ENCODE measurements around the gene SCUBE1.

Gene SCUBE1

DNA sequence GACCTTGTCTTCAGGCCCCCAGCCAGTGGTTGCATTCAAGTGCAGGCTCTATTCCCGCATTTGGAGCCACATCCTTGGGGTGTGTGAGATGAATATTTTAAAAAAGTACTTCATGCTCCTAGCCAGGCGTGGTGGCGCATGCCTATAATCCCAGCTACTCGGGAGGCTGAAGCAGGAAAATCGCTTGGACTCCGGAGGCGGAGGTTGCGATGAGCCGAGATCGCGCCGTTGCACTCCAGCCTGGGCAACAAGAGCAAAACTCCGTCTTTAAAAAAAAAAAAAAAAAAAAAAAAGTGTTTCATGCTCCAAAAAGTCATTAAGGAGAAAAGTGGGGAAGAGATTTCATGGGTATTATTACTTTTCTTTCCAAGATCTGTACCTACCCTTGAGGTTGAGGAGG, 18.0 kb downstream of the SCUBE1 start:
- no peak for DNase-seq

DNA sequence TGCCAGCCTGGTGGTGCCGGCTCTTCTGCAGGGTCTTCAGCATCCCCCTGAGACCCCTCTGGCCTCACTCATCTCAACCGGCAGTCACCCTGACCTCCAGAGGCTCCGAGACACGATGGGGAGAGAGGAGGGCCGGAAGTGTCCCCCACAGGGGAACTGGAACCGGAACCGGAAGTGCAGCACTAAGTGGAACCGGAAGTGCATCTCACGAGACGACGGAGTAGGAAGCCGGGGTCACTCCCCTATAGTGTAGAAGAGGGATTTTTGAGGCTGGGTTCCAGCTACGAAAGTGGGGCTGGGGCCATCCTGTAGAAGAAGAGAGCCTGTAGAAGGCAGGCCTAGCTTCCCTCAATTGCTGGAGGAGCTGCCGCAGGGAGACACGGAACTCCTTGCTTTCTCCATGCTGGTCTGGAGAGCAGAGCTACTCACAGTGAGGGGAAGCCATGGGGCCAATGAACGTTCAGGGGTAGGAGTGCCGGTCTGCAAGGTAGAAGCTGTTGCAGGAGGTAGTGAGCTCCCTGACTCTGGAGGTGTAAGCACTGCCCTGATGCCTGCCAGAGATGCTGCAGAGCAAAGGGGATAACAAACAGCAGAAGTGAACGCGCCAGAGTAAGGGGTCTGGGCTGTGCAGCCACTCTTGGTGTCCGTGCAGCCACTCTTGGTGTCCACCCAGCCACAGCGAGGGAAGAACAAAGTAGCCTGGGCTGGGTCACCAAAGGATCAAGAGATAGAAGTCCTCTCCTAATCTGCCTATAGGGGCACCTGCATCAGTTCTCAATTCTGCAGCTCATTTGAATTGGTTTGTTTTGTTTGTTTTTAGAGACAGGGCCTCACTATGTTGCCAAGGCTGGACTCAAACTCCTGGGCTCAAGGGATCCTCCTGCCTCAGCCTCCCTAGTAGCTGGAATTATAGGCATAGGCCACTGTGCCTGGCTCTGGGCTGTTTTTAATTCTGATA, 21.9 kb downstream of the SCUBE1 start:
- no peak for DNase-seq

DNA sequence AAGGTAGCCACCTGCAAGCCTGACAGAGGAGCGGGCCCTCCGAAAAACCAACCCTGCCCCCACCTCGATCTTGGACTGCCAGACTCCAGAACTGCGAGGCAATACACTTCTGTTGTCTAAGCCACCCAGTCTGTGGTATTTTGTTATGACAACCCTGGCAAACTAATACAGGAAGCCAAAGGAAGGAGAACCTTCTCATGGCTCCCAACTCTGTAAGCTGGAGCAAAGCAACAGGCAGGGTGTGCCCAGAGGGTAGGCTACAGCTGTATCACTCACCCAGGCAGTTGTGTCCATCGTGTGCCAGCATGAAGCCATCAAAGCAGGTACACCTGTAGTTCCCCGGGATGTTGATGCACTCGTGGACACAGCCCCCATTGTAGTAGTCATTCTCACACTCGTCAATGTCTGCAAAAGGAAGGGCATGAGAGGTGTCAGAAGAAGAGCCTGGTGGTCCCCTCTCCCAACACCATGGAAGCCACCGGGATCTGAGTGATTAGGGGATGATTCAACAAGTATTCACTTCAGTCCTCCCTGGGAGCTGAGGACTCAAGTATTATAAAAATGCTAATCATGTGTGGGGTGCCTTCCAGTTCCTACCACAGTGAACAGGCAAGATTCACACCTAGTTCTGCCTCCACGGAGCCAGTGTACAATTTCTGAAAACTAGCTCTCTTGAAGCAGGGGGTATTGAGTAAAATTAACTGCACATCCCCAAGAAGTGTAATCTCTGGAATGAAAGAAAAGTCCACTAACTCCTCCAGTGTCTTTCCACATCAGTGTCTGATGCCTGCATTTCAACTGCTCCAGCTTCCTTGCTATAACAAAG, 23.3 kb downstream of the SCUBE1 start:
- no peak for DNase-seq

DNA sequence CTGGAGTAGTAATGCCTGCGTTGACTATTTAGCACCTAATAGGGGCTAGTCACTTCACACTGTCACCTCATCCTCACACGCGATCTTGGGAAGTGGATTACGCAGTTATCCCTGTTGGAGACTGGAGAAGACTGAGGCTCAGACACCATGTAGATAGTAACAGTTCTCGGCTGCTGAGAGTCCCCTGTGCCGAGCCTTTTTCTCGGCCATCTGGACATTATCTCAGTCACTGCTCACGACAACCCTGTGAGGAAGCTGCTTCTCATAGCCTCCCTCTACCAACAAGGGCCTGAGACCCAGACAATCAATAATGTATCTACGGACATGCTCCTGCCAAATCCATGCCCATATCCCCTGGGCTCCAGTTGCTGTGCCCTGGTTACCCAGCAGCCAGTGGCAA, 25.9 kb downstream of the SCUBE1 start:
- DNase-seq = no peak

DNA sequence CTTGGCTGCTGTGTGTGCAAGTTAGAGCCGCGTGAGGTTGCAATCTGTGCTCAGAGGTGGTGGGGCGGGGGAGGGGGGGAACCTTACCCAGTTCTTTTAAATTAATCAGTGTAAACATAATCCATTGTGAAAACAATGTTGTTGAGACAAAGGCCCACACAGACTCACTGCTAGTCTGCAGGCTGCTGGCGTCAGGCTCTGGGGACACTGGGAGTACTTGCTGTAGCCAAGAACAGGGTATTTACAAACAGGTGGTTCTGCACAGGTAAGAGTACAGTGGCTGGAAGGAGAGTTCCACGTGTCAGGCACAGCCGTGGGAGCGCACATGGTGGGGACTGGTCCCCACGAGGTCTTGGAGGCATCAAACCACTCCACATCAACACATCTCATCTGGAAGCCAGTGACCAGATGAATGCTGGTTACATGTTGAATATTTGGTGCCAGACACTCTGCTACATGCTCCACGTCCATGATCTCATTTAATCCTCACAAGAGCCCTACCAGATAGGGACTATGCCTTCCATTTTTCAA, 27.4 kb downstream of the SCUBE1 start:
- peak in 1 of 2 experiments; percentile 6 for DNase-seq

DNA sequence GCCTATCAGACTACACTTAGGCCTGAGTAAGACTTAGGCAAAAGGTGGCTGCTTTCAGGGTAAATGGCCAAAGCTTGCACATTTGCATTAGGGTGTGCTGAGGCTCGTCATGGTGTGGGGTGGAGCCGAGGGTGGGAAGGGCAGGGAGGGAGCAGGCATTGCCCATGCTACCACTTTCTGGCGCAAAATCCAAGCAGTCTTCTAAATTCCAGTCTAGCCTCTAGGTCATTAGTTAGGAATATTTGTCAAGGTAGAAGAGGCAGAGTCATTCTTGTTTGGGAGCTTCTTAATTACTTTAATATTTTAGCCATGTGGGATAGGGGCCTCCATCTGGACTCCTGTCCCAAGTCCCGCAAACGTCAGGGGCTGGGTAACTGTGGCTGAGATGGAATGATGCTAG, 28.6 kb downstream of the SCUBE1 start:
- DNase-seq = no peak

DNA sequence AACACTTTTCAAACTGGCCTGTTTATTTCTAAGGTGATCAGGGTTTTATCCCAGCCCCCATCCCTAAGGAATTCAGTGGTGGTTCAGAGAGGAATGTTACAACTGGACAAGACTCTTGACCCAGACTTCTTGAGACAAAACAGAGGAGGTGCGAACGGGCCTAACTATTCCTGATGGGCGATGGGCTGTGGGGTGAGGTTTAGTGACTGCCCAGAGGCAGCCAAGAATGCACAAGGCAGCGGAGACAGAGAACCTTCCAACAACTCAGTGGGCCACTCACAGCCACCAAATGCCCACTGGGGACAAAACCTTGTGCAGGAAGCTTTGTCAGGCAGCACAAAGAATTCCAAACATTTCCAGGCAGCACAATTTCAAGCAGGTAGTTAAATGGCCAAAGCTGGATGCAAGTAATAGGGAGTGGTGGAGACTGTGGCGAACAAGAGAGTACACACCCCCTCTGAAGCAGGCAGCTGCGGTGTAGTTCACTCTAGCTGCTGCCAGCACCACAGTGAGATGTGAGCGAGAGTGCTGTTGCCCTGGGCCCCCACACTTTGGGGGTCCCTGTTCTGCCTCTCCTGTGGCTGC, 29.2 kb downstream of the SCUBE1 start:
- DNase-seq = no peak

DNA sequence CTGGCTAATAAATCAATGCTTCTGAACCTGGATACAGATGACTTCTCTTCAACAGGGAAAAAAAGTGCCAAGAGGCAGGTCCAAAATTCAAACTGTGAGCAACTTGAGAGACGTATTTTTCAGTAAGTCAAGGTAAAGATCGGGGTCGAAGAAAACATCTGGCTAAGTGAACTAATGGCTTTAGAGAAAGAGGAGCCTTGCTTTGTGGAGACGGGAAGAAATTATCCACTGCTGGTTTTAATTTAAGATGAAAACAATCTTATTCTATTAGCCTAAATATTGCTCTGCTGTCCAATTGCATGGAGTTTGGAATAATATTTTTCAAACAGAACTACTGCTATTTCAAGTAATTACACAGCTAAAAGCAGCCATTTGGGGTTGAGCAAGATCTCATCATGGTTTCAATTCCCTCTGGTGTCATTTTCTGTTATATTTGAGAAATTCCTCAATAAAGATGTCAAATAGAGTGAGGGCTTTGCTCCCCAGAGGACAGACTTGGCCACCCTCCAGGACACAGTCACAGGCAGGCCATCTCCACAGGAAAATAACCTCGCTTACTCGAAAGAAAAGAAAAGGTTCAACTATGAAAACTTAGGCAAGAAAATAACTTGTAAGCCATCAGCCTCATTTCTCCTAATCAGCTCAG, 29.8 kb downstream of the SCUBE1 start:
- DNase-seq = no peak

DNA sequence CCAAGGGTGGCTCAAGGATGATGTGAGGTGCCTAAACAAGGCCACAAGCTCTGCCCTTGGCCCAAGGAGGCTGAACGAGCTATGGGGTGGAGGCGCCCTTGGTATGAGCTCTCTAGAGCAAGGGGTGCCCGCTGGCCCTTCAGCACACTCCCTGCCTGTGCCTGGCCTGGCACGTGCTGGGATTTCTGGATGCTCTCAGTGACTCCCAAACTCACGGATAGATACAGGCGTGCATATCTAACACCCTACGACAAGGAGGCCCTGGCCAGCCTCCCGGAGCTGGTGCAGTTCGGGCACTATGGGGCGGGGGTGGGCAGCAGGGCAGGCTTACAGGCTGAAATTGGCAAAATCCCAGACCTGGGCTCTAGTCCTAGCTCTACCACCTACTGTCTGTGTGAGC, 30.6 kb downstream of the SCUBE1 start:
- no peak for DNase-seq

DNA sequence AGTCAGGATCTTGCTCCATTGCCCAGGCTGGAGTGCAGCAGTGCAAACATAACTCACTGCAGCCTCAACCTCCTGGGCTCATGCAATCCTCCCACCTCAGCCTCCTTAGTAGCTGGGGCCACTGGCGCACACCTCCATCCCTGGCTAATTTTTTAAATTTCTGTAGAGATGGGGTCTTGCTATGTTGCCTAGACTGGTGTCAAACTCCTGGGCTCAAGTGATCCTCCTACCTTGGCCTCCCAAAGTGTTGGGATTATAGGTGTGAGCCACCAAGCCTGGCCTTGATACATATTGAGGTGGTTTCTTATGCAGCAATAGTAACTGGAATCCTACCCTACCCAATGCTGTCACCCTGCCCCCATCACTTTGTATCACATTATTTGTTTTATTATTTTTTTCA, 32.4 kb downstream of the SCUBE1 start:
- DNase-seq = no peak

DNA sequence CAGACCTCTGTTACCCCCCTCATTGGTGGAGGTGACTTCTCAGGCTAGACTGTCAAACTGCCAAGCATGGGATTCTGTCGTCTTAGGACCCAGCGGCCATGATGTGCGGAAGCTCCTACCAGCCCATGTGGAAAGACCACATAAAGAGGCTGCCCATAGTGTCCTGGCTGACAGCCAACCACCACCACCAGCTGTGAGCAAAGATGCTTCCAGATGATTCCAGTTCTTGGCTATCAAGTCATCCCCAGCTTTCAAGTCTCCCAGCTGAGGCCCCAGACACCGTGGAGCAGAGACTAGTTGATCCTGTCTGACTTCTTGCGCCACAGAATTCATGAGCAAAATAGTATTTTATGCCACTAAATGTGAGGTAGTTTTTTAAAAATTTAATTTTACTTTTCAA, 32.9 kb downstream of the SCUBE1 start:
- no peak for DNase-seq

DNA sequence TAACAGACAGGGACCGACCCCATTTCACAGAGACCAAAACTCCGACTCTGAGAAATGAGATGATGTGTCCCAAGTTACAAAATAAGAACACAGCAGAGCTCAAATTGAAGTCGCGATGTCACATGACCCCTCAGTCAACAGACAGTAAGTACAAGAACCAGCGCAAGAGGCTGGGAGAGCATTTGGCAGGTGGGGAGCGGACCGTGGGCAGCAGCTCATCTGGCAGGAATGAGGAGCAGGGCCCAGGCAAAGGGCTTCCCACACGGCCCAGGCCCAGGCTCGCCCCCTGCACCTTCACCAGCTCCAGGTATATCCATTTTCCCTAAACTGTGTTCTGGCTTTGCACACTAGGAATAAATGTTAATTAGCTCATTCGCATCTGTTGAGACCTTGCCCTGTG, 34.3 kb downstream of the SCUBE1 start:
- DNase-seq = no peak

DNA sequence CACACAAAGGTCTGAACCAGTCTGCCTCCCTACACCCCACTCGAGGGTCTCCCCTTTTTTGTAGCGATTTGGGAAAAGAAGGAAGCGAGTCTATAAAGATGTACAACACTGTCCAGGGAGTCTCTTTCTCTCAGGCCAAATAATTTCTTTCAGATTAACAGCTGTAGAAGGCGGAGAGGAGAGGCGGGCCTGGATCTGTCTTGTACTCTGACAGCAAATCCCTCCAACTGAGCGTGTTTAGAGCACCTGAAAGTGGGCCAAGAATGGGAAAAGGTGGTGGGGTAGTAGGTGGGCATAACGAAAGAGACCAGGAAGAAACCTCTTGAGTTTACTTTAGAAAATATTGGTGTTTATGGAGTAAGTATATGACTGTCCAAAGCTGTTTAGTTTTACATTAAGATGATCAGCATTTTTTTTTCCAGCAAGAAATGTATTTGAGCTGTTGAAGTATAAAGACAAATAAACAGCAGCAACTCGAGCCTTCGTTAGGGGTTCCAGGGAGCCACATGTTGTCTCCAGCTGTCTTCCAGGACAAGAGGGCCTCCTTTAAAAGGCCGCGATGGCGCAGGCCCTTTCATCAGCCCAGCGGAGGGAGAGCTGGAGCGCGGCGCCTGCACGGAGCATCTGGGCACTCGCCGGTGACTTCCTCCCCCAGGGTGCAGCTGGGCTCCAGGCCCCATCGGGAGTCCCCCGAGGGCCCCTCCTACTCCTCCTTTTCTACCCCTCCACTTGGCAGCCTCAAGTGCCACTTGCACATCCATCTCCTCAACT, 34.9 kb downstream of the SCUBE1 start:
- no peak for DNase-seq

DNA sequence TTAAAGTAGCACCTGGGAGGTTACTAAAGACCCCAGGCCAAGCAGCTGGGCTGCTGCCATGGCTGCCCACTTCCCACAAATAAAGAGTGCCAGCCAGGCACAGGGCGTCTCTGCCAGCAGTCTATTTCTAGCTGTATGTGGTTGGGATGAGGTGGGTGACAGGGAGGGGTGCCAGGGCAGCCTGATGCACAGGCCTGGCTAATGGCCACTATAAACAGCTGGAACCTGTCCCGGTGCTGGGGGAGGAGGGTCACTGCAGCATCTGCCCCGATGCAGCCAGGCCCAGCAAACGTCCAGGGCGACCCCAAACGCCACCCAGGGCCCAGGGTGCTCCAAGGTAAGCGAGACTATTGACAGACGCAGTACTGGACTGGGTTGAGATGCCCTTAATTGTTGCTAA, 37.4 kb downstream of the SCUBE1 start:
- DNase-seq = no peak

DNA sequence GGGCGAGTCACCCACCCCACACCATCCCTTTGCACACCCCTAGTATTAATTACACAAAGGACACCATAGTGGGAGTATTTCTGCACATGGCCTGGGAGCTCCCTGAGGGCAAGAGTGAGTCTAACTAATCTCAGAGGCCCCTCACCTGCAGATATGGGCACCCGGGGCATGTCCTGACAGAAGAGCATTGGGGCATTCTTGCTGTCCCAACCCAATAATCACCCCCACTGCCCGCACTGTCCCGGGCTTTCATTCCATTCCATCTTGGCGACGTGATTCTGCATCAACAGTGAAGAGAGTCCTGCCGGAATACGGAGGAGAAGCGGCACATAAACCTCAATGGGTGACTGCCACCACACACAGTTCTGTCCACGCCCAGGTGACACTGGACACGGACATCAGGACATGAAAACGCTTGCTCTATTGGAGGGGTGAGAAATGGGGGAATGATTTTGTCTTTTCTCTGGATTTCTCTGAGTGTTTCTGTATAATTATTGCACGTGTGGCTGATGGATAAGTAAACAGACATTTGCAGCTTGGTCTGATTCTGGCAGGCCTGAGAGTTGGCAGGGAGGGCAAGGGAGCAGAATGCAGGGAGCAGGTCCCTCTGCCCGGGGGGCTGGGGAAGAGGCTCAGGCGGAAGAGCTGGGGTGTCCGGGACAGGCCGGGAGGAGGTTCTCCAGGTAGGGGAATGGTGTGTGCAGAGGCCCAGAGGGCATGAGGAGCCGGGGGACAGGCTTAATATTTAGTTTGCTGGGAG, 38.2 kb downstream of the SCUBE1 start:
- no peak for DNase-seq

DNA sequence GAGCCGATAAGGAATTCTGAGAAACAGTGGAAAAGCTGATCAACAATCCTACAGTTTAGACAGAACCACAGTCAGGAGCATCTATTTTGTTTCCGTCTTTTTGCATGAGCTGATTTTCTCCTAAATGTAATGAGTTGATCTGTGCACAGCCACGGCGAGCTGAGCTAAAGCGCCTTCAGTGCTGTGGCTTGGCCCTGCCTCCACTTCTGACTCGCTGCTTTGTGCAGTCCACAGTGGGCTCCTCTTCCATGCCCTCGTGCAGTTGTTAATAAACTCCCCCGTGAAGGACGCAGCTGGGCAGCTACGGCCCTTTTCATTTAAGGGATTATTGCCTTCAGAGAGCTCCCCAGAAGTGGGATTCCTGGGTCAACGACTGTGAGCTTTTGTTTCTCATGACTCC, 39.4 kb downstream of the SCUBE1 start:
- no peak for DNase-seq

DNA sequence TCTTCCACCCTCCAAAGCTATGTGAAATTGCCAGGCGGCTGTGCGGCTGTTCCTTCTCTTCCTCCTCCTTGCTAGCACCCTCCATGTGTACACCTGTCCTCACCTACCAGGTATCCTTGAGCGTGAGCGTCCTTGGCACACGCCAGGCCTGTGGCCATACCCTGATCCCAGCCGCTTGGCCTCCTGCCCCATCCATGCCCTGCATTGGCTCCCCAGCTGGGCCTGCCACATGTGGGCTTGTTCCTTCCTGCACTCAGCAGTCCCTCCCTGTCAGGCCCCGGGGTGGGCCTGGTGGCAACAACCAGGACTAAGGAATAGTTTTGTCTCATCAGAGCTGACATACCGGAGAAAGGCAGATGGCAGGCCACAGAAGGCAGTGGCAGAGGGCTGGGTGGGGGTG, 40.0 kb downstream of the SCUBE1 start:
- no peak for DNase-seq

DNA sequence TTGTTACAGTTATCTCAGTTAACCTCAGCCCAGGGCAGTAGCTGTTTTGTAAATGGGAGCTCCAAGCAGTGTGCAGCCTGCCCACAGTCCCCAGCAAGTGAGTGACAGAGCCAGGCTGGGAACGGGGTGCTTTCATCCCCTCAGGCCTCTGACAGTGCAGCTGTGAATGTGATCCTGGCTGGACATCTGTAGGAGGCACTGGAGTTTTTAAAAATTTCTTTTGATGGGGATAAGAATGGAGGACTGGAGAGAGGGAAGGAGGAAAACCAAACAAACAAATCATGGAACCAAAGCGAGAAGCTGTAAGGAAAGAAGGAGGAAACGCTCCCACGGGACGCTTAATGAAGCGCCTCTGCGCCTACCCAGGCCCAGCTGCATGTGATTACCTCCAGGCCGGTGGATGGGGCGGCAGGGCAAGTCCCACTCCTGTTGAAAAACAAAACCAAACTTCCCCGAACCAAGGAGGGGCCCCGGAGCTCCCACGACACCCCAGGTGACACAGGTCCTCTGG, 40.6 kb downstream of the SCUBE1 start:
- DNase-seq = no peak

DNA sequence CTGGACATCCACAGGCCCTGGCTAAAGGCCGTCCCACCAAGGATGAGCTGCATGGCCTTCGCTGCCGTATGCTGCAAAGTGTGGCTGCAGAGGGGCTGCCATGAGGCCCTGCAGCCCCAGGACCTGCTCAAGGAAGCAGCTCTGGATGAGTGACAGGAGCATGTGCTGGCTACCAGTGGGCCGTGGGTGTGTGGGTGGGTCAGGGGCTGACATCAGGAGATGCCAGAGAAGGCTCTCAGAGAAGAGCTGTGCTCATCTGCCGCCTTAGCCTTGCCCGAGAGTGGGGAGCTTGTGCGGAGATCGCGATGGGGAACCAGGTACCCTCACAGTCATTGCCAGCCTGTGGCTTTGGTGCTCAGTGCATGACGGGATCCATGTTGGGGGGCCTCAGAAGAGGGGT, 41.3 kb downstream of the SCUBE1 start:
- DNase-seq = no peak

DNA sequence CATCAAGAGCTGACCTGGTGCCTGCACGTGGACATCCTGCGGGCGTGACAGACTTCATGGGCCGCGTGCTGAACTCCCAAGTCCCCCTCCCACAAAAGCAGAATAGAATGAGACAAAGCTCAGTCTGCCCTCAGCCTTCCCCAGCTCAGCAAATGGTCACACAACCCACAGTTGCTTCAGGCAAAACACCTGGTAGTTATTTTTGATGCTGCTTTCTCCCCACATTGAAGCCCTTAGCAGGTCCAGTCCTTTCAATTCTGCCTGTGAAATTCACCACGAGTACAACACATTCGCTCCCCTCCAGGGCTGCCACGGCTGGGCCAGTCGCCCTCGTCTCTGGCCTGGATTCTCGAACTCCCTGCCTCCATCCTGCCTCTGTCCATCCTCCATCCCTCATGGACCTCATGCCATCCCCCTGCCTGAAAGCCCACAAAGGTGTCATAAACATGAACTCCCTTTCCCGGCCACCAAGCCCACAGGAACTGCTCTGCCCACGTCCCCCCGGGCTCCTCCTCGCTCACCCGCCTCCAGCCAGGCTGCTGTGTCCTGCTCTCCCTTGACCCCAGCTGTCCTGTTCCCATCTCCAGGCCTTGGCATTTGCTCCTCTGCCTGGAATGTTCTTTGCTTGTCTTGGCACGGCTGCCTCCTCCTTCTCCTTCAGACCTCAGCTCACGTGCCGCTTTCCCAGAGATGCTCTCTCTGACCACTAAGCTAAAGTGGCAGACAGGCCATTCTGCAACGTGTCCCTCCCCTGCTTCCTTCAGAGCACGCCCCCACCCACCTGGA, 42.1 kb downstream of the SCUBE1 start:
- DNase-seq = no peak

Data from NCI-H2081 (cell line).